Stimulated activated CD8-positive, alpha-beta memory T cell treated with anti-CD3 and anti-CD28 coated beads, Interleukin-4, amount 100 ng/mL, for 1 hour (primary cell): ENCODE results near the gene LOXL1.
"Not testable (repeated sequence)": the region's sequence is repeated elsewhere in the genome, so short reads cannot be mapped to it uniquely, and the experiment has no call there.

Experiments
- DNase-seq, 2 donors: peaks; one replicate each; pipeline ENCODE4 v3.0.0-alpha.2; 2020; ENCODE audit warnings: low read depth in 2 of 2, low spot score in 1 of 2

LOXL1 gene

GRCh38 chr15:73937296-73937695 is 11.0 kb downstream of the LOXL1 start:
- DNase-seq: no peak

- DNase-seq: no peak
Measured at GRCh38 chr15:73937726-73938125, 11.5 kb downstream of the LOXL1 start.

- not testable (repeated sequence) for DNase-seq
Measured at GRCh38 chr15:73938516-73938915, 12.3 kb downstream of the LOXL1 start.

- no peak for DNase-seq
Measured at GRCh38 chr15:73939138-73939537, 12.9 kb downstream of the LOXL1 start.

- DNase-seq: no peak
Measured at GRCh38 chr15:73940061-73940981, 14.1 kb downstream of the LOXL1 start.

GRCh38 chr15:73941044-73941443 is 14.8 kb downstream of the LOXL1 start:
- DNase-seq: no peak

- DNase-seq: no peak
Measured at GRCh38 chr15:73941449-73941848, 15.2 kb downstream of the LOXL1 start.

- no peak for DNase-seq
Measured at GRCh38 chr15:73941871-73942635, 15.8 kb downstream of the LOXL1 start.

- DNase-seq: no peak
Measured at GRCh38 chr15:73942751-73943270, 16.5 kb downstream of the LOXL1 start.

- DNase-seq: no peak
Measured at GRCh38 chr15:73944161-73945129, 18.2 kb downstream of the LOXL1 start.

- DNase-seq: no peak
Measured at GRCh38 chr15:73945130-73945508, 18.9 kb downstream of the LOXL1 start.

GRCh38 chr15:73946046-73946721 is 19.9 kb downstream of the LOXL1 start:
- DNase-seq: no peak

- no peak for DNase-seq
Measured at GRCh38 chr15:73946795-73947370, 20.6 kb downstream of the LOXL1 start.

GRCh38 chr15:73947651-73948050 is 21.4 kb downstream of the LOXL1 start:
- no peak for DNase-seq

GRCh38 chr15:73948396-73948795 is 22.1 kb downstream of the LOXL1 start:
- no peak for DNase-seq

GRCh38 chr15:73948982-73949381 is 22.7 kb downstream of the LOXL1 start:
- no peak for DNase-seq

- DNase-seq: no peak
Measured at GRCh38 chr15:73949496-73949895, 23.2 kb downstream of the LOXL1 start.

- DNase-seq: no peak
Measured at GRCh38 chr15:73950479-73950830, 24.2 kb downstream of the LOXL1 start.

- DNase-seq: peak; percentile 34 to 51
Measured at GRCh38 chr15:73950831-73951561, 24.7 kb downstream of the LOXL1 start.
